T-helper 1 cell (primary cell): Measurements from ENCODE around the gene NCF4.
A peak's percentile ranks its signal among the peaks of the same experiment; 100 is the strongest.

Source experiments
- DNase-seq, 5 donors: peaks; one replicate each; pipeline ENCODE4 v3.0.0-alpha.2; 2012 to 2020
- total RNA-seq, 4 donors: gene quantifications; one replicate each; lab custom pipeline; 2026; lab: John Stamatoyannopoulos, UW

The NCF4 gene
- total RNA-seq = 21.2 to 27.4 (median 22.7) reads per million in 4 donors

GRCh38 chr22:36860821-36861659, at the start of gene NCF4:
TSS of gene NCF4 (plus strand) at chr22:36861006. CDS start at chr22:36861172, 166 bp downstream.
- peak in 1 of 5 donors; percentile 91 for DNase-seq

GRCh38 chr22:36811094-36811800, 49.6 kb upstream of the NCF4 start:
- no peak for DNase-seq

DNA sequence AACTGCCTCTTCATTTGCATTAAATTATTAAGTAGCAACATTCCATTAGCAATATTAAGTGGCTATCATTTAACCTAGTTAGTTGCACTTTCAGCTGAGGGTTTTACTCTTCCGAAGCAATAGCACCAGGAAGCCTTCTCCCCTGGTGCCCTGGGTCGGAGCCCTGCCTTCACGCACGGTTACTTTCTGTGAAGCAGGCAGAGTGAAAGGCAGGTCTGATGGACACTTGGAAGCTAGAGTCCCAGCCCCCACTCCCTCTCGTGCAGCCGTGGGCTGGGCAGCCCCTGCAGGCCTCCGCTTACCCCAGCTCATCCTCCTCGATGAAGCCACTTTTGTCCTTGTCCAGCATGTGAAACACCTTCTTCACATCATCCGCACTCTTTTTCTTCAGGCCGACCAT, 46.0 kb upstream of the NCF4 start:
- no peak for DNase-seq

GRCh38 chr22:36815558-36816338, 45.1 kb upstream of the NCF4 start:
- no peak for DNase-seq

DNA sequence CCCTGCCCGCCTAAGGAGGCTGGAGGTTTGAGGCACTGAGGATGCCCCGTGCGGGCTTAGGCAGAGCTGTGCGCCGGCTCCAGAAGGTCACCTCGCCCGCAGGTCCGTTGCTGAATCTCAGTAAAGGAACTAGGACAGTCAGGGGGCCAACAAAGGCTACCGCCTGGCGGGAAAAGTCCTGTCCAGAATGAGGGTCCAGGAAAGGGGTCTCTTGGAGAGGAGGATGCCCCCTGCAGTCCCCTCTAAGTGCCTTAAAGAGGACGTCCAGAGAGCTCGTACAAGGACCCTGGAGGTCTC, 44.5 kb upstream of the NCF4 start:
- DNase-seq = no peak

- DNase-seq = peak in 1 of 5 donors; percentile 6
These were observed 43.9 kb upstream of the NCF4 start, which contains the start of gene PVALB for GRCh38 chr22:36816636-36817524. TSS of gene PVALB (minus strand) at chr22:36817035. CDS start at chr22:36817005, 30 bp downstream.

GRCh38 chr22:36817525-36817848, 43.3 kb upstream of the NCF4 start:
- DNase-seq = no peak

DNA sequence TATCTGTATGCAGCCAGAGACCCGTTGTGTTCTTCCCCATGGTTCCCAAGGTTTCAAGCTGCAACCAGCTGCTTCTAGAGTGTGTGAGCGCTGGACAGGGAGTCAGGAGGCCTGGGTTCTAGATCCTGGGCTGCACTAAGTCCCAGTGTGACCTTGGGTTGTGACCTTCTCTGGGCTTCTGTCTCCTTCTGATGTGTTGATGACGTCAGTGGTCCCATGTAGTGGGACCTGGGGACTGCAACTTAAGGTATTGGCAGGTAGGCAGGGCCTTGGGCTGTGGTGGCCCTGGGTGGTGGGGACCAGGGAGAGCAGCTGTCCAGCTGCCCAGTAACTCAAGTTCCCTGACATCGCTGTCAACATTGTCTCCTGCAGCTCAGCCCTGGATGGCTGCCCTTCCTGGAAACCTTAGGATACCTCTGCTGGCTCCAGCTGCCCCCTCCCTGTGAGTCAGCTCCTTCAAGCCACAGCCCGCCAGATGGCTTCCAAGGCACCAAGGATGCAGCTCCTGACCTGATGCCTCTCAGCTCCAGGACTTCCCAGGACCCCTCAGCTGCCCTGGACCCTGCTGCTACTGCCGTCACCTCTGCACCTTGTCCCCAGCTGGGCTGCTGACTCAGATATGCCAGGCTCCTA, 42.7 kb upstream of the NCF4 start:
- DNase-seq = no peak

- DNase-seq = no peak
These were observed 41.7 kb upstream of the NCF4 start for GRCh38 chr22:36819112-36819511.

- DNase-seq = no peak
These were observed 38.2 kb upstream of the NCF4 start for GRCh38 chr22:36822581-36822980.

DNA sequence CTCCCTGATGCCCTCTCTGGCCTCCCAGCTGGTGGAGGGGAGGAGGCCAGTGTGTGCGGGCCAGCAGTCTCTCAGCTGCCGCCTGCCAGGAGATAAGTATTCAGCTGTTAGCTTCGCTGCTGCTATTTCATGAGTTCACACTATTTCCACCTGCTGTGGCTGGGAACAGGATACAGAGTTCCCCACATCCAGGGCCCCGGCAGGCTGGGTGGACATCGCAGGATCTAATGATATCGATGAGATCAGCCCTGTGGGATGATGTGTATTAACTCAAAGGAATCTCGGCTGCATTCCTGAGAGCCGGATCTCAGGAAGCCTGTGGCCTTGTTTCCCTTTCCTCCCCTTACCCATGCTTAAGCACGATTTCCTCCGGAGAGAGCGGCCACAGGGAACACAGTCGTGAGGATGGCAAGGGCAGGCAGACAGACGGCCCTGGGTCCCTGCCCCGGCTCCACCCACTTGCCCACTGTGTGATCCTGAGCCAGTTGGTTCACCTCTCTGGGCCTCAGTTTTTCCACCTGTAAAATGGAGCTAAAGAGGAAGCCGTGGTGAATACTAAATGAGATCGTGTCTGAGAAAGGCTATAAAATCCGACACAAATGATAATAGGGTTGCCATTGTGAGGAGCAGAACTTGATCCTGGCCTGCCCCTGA, 37.5 kb upstream of the NCF4 start:
- no peak for DNase-seq

DNA sequence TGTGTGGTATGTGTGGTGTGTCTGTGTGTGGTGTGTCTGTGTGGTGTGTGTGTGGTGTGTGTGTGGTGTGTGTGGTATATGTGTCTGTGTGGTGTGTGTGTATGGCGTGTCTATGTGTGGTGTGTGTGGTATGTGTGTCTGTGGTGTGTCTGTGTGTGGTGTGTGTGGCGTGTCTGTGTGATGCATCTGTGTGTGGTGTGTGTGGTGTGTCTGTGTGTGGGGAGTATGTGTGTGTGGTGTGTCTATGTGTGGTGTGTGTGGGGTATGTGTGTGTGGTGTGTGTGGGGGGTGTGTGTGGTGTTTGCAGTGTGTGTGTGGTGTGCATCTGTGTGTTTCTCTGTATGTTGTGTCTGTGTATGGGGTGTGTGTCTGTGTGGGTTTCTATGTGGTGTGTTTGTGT, 36.2 kb upstream of the NCF4 start:
- no peak for DNase-seq

DNA sequence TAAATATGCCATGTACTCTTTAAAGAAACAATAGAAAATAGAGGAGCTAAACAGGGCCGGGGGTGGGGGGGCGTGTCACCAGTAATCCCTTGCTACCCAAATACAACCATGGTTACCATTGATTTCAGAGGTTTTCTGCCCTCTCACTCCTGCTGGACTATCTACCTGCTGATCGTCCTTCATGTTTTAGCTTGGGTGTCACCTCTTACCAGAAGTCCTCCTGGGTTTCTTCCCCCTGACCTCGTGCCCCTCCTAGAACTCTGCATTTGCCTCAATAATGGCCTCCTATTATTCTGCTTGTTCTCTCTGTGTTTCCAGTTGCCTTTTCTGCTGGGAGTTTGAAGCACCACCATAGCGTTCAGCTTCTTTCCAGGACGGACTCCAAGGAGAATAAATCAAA, 34.5 kb upstream of the NCF4 start:
- no peak for DNase-seq

DNA sequence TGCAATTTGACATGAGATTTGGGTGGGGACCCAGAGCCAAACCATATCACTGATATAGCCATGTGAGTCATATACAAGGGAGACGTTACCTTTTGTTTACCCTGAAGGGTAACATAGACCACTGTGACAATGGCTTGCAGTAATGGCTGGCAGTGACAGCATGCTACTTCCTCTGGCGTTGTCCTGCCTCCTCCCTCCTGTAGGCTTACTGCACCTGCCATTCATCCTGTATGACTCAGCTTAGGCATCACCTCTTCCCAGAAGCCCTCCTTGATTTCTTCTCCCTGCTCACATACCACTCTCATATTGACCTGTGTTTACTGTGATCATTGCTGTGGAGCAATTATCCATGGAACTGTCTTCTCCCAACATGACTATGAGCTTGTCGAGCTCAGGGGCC, 32.0 kb upstream of the NCF4 start:
- peak in 1 of 5 donors; percentile 34 for DNase-seq

- DNase-seq = no peak
These were observed 31.3 kb upstream of the NCF4 start for GRCh38 chr22:36829370-36830002.

DNA sequence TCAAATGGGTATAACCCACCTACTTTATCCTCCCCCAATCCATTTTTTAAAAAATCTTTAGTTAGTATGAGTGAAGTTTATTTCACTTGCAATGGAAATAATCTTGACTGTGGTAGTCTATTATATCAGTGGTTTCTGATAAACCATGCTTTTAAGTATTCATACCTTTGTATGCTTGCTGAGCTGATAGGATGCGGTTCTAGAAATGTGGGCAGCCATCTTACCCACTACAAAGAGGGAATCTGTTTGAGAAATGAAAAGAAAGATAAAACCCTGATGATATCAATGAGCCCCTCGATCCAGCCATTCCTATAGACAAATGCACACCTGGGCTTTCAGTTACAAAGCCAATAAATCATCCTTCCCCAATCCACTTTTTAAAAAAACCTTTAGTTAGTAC, 30.2 kb upstream of the NCF4 start:
- DNase-seq = peak in 1 of 5 donors; percentile 28

DNA sequence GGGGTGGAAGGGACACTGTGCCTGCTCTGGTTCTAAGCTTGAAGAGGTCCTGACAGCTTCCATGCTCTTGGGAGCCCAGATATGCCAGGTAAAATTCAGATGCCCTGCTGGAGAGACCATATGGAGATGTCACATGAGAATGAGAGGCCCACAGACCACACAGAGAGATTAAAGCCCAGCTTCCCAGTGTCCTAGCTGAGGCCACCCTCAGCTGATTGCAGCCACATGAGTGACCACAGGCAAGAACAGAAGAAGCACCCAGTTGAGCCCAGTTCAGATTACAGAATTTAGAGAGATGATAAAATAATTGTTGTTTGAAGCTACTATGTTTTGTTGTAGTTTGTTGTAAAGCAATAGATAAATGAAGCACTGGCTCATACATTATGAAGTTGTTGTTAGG, 29.6 kb upstream of the NCF4 start:
- no peak for DNase-seq

DNA sequence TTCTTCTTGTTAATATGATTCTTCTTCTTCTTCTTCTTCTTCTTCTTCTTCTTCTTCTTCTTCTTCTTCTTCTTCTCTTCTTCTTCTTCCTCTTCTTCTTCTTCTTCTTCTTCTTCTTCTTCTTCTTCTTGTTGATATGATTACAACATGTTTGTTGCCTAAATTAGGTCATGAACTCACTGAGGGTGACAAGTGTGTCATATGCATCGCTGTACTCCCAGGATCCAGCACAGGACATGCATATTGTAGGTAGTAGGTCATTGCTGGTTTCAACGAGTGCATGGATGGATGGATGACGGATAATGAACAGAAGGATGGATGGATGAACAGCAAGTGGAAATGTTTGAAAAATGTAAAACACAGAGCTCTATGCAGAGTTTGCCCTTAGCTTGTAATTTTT, 29.1 kb upstream of the NCF4 start:
- no peak for DNase-seq

DNA sequence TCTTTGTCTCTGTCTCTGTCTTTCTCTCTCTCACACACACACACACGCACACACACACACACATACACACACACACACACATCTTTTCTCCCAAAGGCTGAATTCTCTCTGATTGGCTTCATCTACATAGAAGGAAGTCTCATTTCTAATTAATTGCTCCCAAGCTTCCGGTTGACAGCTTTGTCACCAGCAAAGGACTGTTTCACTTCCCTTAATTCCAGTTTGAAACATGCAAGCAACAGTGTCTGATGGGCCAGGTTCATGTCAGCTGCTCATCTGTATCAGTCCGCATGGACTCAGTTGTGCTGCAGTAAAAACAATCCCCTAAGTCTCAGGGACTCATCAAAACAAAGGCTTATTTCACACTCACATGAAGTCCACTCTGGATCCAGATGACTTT, 27.7 kb upstream of the NCF4 start:
- no peak for DNase-seq

- DNase-seq = no peak
These were observed 24.9 kb upstream of the NCF4 start for GRCh38 chr22:36835903-36836302.
